Epithelial cell of prostate (primary cell): ENCODE results near the gene TBC1D22A.
"Not testable (repeated sequence)": the region's sequence is repeated elsewhere in the genome, so short reads cannot be mapped to it uniquely, and the experiment has no call there.

Source experiments
- DNase-seq: peaks from one replicate; pipeline ENCODE4 v3.0.0-alpha.2; 2011; ENCODE audit warnings: low read depth, low spot score
- H3K27ac ChIP-seq: fragments of 450-650 bp; 2 replicates; pipeline ENCODE4 v1.5.1; 2017; ENCODE audit warnings: mild to moderate bottlenecking

The TBC1D22A gene

DNA sequence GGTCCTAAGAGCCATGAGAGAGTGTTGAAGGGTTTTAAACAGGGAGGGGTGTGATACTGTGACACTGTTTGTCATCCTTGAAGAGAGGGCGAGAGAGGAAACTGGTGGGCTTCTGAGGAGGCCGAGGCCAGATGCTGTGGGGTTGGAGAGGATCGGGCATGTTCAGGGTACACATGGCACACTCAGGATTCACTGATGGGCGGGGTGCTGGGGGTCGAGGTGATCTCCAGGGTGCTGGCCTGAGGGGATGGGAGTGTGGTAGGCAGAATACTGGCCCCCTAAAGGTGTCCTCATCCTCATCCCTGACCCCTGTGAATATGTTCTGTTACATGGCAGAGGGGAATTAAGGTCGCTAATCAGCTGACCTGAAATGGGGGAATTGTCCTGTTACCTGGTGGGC, 7.3 kb downstream of the TBC1D22A start:
- no peak overlapping the region for H3K27ac ChIP-seq
- DNase-seq: no peak

DNA sequence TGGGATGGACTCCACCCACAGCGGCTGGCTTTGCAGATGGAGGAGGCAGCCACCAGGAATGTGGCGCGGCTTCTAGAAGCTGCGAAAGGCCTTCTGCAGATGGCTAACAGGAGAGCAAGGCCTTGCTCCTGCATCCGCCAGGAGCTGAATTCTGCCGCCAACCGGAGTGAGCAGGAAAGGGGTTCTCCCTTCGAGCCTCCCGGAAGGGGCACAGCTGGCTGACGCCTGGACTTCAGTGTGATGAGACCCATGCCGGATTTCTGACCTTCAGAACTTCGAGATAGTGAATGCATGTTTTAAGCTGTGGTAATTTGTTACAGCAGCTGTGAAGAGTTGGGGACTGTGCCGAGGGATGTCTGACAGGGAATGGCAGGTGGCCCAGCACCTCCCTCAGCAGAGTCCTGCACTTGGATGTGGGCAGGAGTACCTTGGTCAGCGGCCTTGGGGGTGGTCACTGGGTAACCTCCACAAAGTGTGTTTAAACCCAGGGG, 7.7 kb downstream of the TBC1D22A start:
- H3K27ac ChIP-seq: no peak overlapping the region

DNA sequence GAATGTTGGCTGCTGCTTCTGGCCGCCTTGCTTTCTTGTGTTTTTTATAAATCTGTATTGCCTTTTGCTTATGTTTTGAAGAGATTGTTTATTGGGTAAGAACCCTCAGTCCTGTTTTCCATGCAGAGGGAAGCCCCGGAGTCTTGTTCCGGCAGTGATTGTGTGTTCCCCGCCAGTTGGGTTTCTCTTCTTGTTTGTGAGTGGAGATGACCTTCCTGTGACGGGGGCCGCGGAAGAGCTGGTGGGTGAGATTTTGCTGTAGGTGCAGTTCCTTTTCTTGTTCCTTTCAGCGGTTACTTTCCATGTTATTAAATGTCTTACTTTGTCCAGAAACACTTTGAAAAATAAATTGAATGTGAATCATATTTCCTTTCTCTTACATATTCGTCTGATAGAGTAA, 8.3 kb downstream of the TBC1D22A start:
- DNase-seq: no peak
- no peak overlapping the region for H3K27ac ChIP-seq

More for the DNA sequence above, 7.7 kb downstream of the TBC1D22A start:
- DNase-seq: no peak

DNA sequence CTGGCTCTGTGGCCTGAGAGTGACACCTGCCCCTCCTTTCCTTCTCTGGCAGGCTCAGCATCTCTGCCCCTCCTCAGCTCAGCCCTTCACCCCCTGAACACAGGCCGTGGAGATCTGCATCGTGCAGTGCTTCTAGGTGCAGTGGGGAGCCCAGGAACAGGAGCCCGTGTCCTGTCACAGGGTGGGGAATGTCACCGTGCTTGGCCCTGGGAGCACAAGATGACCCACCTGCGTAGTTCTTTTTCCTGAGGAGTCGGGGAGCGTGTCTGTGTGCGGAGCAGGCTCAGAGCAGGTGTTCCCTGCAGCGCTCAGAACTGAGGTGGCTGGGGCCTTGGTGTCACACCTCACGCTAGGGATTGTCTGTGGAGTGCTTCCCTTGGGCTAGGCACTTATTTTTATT, 10.6 kb downstream of the TBC1D22A start:
- H3K27ac ChIP-seq: peak overlapping the region; percentile 86
- DNase-seq: no peak

DNA sequence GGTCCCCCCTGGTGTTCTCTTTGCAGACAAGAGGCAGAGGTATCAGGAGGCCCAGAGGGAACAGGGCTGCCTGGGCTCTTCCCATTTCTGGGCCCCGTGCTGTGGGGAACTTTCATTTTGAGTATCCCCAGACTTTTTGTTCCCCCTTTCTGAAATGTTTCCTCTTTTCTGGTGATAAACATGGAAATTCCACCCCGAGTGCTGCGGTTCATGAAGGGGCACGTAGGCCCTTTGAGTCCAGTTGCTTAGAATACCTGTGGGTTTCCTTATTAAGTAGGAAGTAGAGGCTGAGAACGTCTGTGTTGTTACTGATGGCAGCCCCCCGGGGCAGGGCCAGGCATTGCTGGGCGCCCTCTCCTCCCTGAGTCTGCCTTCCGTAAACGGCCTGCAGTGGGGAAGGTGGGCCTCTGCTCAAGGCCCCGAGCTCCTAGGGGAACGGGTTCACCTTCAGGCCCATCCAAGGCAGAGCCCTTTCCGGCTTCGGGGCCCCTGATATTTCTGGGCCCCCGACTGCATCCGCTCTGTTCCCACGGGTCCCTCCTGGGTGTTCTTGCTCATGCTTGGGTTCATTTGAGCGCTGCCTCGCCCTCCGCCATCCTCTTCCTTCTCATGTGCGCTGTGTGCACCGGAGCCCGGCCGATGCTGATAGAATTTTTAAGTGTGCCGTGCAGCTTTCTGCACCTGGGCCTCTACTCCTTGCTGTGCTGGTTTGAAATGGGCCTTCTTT, 12.0 kb downstream of the TBC1D22A start:
- DNase-seq: no peak
- H3K27ac ChIP-seq: peak overlapping the region; percentile 86

DNA sequence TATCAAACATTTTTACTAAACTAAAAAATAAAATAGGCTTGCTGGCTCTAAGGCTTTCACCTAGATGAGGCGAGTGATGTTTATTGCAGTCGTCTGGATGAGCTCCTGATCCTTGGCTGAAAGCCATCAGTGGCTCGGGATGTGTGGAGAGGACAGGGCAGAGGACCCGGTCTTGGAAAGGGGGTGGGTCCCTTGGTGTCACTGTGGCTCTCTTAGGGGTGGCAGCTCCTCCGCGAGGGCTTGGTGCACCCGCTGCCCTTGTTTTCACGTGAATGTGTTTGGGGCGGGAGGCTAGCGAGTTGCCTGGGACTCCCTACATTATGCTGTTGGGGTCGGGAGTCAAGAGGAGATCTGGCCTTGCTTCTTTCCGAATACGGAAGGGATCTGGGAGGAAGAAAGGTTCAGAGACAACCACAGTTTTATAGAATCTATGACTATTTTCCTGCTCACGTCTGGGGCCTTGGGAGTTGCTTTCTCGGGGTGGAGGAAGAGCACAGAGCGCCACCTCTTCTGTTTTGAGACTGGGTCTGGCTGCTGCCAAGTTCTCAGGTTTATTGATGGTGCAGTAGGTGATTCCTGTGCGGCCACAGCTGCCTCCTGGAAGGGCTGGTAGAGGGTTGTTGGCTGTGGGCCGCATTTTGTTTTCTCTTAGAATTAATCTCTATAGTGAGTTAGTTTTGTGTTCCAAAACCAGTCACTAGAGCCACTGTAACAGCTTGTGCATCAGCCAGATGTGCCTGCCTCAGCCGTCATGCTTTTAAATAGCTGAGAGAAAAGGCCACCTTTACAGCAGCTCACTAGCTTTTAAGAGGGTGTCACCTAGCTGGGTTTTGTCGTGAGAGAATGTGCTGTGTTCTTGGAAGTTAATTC, 12.8 kb downstream of the TBC1D22A start:
- DNase-seq: no peak
- peak overlapping the region; percentile 86 for H3K27ac ChIP-seq

DNA sequence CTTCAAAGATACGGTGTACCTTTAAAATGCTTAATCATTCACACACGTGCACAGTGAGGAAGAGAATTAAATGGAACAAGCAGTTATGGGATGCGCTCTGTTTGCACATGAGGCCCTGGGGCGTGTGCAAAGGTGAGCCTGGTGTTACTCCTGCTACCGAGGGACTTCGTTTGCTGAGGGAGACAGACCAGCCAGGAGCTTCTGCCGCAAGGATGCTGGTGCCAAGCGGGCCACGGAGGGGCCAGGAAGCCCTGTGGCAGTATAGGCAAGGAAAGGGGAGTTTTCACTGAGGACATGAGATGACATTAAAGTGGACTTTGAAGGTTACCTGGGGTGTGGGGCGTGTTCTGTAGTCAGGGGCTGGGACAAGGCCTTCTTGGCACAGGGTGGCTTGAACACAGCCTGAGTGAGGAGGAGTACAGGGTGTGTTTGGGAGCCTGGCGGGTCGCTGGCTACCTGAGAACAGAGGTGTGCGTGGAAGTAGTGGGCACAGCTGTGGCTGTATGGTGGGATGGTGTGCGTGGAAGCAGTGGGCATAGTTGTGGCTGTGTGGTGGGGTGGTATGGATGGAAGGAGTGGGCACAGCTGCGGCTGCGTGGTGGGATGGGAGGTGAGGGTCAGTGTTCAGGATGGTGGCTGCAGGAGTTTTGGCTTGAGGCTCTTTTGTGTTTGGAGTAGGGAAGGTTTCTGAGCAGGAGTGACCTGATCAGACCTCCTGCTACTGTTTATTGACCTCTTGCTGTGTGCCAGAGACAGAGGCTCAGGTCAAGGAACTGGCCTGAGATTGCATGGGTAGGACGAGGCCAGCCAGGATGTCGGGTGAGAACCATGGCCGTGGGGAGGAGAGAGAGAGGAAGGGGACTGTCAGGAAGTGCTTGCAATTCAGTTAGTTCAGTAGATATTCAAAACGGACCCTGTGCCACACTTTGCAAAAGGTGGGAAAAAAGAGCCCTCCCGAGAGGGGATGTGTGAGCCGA, 13.7 kb downstream of the TBC1D22A start:
- H3K27ac ChIP-seq: peak overlapping the region; percentile 86
- DNase-seq: no peak

DNA sequence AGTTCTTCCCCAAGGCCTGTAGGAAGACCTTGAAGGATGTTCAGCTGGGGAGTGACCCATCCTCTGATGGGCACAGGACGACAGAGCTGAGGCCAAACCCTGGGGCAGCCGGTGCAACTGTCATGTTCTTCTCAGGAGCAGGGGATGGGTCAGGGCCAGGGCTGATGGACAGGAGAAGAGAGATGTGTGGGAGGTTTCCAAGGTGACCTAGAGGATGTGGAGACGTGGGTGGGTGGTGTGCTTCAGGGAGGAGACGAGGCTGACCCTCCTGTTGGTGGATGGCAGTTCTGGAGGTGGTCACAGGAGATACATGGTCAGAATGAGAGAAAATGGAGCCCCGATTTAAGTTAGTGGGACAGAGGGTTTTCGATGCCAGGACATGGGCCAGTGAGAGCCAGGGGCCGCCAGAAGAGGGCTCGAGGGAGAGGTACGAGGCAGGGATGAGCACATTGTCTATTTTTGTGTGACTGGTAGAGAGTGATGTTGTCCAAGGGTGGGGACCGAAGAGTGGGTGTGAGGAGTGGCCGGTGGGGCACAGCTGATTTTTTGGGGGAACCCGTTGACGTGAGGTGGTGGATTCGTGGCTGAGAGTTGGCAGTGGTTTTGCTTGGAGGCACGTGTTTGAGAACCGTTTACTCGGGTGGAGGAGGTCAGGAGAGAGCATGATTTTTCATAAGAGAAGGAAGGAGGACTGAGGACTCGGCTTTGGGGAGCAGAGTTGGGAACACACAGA, 14.6 kb downstream of the TBC1D22A start:
- no peak overlapping the region for H3K27ac ChIP-seq
- no peak for DNase-seq

DNA sequence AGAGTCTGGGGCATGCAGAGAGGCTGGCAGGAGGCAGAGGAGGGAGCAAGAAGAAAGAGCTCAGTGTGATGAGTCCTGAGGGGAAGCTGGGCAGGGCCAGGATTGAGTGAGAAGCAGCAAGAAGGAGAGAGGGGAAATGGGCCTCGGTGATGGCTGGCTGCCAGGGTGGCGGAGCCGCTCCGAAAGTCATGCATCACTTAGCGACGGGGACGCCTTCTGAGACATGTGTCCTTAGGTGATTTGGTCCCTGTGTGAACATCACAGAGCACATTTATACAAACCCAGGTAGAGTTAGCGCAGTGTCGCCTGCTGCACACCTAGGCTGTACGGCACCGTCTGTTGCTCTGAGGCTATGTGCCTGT, 15.1 kb downstream of the TBC1D22A start:
- no peak overlapping the region for H3K27ac ChIP-seq
- DNase-seq: no peak

DNA sequence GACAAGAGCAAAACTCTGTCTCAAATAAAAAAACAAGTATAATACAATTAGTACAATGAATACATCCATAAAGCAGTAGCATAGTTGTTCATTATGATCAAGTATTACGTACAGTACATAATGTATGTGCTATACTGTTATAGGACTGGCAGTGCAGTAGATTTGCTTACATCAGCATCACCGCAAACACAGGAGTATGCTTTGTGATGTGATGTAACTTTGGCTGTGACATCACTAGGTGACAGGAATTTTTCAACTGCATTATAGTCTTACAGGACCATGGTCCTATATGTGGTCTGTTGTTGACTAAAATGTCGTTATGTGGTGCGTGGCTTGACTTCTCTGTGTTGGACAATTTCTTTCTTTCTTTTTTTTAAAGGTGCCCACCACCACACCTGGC, 16.6 kb downstream of the TBC1D22A start:
- DNase-seq: no peak
- H3K27ac ChIP-seq: no peak overlapping the region

DNA sequence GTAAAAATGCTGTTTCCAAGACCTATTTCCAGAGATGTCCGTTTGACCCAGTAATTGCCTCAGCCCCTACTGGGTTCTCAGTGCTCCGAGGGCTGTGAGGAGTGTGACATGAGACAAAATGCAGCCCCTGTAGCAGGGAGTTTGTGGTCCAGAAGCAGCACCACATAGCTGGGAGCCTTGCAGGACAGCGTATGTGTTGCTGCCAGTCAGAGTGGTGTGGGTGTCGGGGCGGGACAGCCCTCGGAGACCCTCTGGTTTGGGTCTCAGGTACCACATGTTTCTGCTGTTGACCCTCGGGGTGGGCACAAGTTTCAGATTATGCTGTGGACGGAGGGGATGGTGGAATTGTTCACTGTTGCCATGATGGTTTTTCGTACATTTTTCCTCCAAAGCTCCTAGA, 17.2 kb downstream of the TBC1D22A start:
- no peak for DNase-seq
- no peak overlapping the region for H3K27ac ChIP-seq

DNA sequence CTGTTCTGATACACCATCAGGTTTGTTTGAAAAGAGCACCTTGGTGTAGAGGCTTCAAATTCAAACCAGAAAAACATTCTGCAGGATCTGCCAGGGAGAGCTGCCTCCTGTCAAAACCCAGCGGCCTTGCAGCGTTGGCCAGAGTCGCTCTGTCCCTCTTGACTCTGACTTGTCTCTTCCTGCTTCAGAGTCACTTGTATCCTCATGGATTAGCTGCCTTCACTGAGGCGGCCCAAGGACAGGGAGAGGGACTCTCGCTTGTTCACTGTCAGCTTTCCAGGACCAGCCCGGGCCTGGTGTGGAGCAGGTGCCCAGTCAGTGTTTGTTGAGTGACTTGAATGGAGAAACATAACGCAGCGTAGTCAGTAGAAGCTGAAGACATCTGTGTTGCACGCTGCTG, 18.0 kb downstream of the TBC1D22A start:
- no peak overlapping the region for H3K27ac ChIP-seq

DNA sequence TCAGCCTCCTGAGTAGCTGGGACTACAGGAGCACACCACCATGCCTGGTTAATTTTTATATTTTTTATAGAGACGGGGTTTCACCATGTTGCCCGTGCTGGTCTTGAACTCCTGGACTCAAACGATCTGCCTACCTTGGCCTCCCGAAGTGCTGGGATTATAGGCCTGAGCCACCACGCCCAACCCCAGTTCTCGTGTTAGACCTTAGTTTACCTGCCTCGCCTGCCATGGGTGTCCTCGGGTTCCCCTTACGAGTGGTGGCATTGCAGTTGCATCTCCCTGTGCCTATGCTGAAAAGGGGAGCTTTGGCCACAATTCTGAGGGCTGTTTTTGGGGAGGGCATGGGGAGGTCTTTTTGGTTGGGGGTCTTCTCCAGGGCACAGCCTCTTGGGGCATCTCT, 18.8 kb downstream of the TBC1D22A start:
- no peak overlapping the region for H3K27ac ChIP-seq
- DNase-seq: no peak

More for the DNA sequence above, 18.0 kb downstream of the TBC1D22A start:
- DNase-seq: no peak

DNA sequence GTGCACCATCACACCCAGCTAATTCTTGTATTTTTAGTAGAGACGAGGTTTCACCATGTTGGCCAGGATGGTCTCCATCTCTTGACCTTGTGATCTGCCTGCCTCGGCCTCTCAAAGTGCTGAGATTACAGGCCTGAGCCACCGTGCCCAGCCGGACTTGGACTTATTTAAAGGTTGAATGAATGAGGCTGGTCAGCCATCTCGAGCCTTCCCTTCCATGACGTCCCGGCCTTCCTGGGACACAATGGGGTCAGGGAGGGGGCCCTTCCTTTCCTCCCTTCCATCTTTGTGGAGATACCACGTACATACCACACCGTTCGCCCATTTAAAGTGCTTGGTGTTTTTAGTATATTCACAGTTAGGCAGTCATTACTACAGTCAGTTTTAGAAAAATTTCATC, 19.8 kb downstream of the TBC1D22A start:
- not testable (repeated sequence) for H3K27ac ChIP-seq, DNase-seq

DNA sequence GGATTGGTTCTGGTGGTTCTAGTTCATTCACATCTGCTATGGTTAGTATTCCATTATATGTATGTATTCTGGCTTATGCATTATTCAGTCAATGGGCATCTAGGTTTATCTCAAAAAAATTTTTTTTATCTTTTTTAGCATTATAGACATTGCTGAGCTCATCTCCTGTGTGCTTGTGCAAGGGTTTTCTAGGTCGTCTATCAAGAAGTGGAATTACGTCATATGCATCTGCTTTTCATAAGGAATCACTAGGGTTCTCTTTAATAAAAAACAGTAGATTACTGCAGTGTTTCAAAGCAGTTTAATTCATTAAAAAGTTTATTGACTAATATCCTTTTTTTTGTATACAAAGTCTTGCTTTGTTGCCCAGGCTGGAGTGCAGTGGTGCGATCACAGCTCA, 21.3 kb downstream of the TBC1D22A start:
- H3K27ac ChIP-seq: no peak overlapping the region
- no peak for DNase-seq

DNA sequence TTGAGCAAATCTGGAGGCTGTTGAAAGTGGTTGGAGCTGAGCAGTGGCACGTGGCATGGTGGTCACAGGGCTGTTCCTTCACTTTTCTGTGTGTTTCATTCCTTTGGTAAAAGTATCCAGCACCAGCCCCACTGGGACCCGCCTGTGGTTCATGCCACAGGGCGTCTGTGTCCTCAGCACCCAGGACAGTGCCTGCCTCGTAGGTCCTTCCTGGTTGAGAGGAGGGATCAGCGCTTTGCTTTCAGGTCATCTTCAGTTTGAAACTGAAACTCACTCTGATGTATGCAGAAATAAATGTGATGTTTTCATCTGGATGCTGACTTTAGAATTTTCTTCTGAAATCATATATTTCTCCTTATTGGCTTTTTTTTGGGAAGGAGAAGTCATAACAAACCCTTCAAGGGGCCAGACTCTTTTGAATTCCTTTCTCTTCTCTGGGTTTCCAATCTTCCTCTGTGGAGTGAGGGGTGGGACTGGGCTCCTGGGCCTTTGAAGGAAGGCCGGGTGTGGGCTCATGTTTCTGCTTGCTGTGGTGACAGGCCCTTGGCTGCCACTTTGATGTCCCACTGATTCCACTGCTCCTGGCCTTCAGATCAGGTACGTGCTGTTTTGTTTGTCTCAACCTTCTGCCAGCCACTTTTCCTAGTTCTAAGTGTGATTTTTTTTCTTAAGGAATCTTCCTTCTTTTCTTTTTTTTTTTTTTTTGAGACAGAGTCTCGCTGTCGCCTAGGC, 26.2 kb downstream of the TBC1D22A start:
- no peak for DNase-seq
- no peak overlapping the region for H3K27ac ChIP-seq

DNA sequence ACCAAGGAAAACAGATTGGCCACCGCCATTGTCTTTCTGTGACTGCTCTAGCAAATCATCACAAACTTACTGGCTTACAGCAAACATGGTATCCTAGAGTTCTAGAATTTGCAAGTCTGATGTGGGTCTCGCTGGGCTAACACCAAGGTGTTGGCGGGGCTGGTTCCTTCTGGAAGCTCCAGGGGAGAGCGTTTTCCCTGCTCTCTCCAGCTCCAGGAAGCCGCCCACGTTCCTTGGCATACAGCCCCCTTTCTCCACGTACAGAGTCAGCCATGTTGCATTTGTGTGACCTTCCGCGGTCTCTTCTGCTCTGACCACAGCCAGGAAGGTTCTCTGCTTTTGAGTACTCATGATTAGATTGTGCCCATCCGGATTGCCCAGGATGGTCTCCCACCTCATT, 27.5 kb downstream of the TBC1D22A start:
- no peak overlapping the region for H3K27ac ChIP-seq
- no peak for DNase-seq

DNA sequence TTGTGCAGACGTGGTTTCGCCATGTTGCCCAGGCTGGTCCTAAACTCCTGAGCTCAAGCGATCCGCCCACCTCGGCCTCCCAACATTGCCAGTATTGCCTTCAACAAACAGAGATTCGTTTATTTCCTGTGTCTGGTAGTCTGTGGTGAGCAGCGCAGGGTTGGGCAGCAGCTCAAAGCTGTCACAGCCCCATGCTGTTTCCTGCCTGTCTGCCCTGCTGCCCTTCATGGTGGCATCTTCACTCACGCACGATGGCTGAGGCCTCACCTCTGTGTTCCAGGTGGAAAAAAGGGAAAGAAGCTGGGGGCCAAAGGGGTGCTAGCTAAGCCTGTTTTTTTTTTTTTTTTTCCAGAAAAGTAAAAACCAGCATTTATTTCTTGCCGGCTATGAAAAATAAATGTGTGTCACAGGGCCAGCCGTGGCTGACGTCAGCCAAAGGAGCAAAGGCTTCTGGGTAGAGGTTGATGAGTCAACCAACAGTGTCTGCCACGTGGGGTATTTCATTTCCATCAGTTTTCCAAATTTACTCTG, 28.8 kb downstream of the TBC1D22A start:
- peak overlapping the region; percentile 72 for H3K27ac ChIP-seq
- no peak for DNase-seq
